ENCODE measurements around the gene CHAD.

DNA sequence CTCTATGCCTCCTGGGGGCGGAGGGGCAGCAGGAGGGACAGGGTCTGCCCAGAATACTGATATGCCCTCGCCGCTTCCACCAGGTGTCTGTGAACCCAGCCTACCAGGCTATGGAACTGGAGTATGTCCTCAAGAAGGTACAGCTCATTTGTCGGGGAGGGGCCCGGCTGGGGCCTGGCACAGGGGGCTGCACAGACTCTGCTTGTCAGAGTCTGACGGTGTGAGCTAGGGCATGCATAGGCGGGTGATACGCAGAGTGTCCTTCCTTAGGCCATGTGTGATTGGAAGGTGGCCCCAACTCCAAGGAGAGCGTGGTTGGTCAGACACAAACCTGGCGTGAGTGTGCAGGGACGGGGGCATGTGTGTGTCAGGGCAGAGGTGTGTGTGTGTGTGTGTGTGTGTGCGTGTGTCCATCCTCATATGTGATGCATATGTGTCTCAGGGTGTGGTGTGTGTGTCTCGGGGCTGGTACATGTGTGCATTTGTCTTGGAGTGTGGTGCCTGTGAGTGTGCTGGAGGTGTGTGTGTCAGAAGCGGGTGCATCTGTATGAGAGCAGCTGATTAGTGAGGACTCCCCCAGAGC lies 7.0 kb downstream of the CHAD start:
- TF ChIP-seq, protein P1, sequence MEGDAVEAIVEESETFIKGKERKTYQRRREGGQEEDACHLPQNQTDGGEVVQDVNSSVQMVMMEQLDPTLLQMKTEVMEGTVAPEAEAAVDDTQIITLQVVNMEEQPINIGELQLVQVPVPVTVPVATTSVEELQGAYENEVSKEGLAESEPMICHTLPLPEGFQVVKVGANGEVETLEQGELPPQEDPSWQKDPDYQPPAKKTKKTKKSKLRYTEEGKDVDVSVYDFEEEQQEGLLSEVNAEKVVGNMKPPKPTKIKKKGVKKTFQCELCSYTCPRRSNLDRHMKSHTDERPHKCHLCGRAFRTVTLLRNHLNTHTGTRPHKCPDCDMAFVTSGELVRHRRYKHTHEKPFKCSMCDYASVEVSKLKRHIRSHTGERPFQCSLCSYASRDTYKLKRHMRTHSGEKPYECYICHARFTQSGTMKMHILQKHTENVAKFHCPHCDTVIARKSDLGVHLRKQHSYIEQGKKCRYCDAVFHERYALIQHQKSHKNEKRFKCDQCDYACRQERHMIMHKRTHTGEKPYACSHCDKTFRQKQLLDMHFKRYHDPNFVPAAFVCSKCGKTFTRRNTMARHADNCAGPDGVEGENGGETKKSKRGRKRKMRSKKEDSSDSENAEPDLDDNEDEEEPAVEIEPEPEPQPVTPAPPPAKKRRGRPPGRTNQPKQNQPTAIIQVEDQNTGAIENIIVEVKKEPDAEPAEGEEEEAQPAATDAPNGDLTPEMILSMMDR (conservative IDR thresholded peaks at IDR 0.05 in 1 of 2, IDR thresholded peaks at IDR 0.05 in 1 of 2; ENCODE audit: extremely low read depth in 1 of 2, insufficient read depth in 1 of 2, low read depth in 1 of 2, low read length in 2 of 2), result no peak
- TF ChIP-seq EZH2 (IDR thresholded peaks at IDR 0.05; ENCODE audit: borderline replicate concordance, low read length), result no peak
